Measurements from ENCODE around the gene MCL1.

The MCL1 gene

DNA sequence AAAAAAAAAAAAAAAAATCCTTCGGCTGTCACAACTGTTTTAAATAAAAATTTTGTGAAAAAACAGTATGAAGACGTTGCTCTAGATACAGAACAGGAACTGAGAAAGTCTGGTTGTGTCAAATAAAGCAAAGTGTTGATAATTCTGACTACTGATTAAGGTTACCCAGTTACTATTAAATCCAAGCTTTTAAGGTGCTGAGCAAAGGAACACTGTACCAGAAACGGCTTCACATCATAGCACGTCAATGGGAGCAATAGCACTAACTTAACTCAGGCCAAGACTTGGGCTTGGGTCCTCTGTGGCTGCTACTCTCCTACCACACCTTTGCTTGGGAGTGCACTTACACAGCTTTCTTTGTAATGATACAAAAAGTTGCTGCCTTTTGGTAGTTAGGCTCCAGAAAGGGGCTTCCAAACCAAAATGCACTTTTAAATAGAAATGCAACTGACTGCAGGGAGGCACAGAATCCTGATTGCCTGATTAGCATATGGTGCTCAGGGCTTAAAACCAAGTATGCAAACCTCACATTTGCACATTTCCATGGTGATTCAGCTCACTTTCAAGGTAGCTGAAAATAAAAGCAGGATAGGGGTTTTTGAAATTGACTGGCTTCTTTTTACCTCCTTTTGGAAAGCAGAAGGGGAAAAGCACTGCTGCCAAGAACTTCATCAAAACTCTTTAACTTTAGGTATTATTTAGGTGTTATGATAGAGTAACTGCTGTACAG, 6.3 kb downstream of the MCL1 start:
- TF ChIP-seq, protein P1, sequence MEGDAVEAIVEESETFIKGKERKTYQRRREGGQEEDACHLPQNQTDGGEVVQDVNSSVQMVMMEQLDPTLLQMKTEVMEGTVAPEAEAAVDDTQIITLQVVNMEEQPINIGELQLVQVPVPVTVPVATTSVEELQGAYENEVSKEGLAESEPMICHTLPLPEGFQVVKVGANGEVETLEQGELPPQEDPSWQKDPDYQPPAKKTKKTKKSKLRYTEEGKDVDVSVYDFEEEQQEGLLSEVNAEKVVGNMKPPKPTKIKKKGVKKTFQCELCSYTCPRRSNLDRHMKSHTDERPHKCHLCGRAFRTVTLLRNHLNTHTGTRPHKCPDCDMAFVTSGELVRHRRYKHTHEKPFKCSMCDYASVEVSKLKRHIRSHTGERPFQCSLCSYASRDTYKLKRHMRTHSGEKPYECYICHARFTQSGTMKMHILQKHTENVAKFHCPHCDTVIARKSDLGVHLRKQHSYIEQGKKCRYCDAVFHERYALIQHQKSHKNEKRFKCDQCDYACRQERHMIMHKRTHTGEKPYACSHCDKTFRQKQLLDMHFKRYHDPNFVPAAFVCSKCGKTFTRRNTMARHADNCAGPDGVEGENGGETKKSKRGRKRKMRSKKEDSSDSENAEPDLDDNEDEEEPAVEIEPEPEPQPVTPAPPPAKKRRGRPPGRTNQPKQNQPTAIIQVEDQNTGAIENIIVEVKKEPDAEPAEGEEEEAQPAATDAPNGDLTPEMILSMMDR (IDR thresholded peaks at IDR 0.05; ENCODE audit: insufficient read depth, low read depth, low read length, missing control alignments): no peak
- peak overlapping the region; percentile 95 for H3K4me3 ChIP-seq (ENCODE audit: low read depth, low read length)
- peak; percentile 57 for DNase-seq (ENCODE audit: low read depth)

DNA sequence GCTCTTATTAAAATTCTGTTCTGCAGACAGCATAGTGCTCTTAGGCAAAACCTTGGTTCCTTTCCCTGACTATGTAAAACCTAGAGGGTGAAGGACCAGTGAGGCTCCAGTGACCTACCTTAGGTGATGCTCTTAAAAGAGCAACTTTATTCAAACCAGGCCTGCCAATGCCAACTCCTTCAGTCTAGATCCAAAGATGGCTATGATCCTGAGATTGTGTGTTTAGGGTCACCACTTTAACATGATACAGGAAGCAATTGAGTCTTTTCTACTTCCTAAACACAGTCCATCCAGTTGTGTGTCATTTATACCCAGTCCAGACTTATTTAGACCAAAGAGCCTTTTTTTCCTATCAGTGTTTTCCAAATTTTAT, 10.8 kb downstream of the MCL1 start:
- TF ChIP-seq, protein P1 (IDR thresholded peaks at IDR 0.05; ENCODE audit: insufficient read depth, low read depth, low read length, missing control alignments): no peak
- DNase-seq (ENCODE audit: low read depth): peak; percentile 65

DNA sequence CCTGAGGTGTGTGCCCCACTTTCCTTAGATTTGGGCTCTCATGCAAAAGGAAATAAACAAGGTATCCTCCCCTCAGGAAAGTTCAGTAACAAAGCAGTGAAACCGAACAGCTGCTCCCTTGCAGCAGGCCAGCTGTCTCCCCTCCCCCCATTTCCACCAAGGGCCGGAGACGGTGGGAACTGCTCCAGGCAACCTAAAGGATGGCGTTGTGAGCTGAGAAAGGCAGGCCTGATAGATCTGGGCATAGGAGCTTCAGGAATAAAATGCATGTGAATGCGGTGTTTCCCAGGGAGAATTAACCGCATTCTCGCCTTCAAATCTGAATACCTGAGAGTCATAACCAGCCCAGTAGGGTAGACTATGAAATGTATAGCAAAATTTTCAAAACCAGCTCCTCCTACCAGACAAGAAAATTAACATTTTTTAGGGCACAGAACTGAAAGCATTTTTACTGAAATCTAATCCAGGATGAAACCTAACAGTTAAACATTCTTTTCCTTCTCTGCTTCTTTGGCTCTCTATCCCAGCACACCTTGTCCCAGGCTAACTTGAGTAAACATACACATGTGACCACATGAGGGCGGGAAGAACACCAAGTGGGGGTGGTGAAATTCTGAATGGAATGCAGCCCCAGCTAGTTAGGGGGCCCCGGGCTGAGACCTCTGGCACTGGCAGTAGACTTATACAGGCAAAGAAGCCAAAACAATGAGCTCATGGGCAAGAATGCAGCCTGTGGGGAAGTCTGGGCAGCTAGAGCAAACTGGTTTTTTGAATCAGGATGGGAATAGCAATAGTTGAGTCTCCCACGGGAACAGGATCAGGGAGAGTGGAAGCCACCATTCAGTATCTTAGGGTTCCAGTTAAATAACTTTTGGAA, 11.5 kb downstream of the MCL1 start:
- TF ChIP-seq, protein P1 (IDR thresholded peaks at IDR 0.05; ENCODE audit: insufficient read depth, low read depth, low read length, missing control alignments): no peak
- DNase-seq (ENCODE audit: low read depth): peak; percentile 88
- peak overlapping the region; percentile 26 for H3K4me3 ChIP-seq (ENCODE audit: low read depth, low read length)

More for the DNA sequence above, 10.8 kb downstream of the MCL1 start:
- H3K4me3 ChIP-seq (ENCODE audit: low read depth, low read length): peak overlapping the region; percentile 26

DNA sequence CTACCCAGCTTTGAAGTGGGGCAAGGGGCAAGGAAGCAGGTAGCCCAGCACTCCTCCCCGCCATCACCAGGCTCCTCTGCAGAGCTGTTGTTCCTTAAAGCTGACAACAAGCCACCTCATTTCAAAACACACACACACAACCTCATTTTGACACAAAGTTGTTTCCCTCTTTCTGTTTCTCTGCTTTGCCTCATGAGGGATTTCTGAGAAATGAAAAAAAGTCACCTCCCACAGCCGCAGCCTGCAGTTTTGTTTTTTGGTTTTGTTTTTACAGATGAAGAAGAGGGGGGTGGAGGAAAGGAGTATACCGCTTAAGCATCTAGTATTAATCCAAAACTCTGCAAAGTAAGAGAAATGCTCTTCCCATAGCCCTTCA, 12.1 kb downstream of the MCL1 start:
- TF ChIP-seq, protein P1 (IDR thresholded peaks at IDR 0.05; ENCODE audit: insufficient read depth, low read depth, low read length, missing control alignments): no peak
- peak; percentile 96 for DNase-seq (ENCODE audit: low read depth)
- H3K4me3 ChIP-seq (ENCODE audit: low read depth, low read length): peak overlapping the region; percentile 26

DNA sequence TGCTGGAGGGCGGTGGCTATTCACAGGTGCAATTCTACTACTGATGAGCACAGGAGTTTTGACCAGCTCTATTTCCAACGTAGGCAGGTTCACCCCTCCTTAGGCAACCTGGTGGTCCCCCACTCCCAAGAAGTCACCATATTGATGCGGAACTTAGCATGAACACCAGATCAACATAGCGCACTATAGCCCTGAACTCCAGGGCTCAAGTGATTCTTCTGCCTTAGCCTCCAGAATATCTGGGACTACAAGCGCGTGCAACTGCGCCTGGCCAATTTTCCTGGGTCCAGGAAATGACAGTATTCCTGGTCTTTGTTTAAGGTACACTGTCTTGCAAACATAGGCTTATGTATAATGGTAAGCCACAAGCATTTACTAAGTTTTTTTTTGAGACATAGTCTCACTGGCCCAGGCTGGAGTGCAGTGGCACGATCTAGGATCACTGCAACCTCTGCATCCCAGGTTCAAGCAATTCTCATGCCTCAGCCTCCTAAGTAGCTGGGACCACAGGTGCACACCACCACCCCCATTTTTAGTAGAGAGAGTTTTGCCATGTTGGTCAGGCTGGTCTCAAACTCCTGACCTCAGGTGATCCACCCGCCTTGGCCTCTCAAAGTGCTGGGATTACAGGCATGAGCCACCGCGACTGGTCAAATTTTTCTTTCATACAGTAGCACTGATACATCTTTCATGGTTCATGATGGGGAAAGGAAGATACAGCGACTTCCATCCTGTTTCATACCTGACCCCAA, 12.6 kb downstream of the MCL1 start:
- DNase-seq (ENCODE audit: low read depth): peak; percentile 24
- peak overlapping the region; percentile 1 for H3K4me3 ChIP-seq (ENCODE audit: low read depth, low read length)

DNA sequence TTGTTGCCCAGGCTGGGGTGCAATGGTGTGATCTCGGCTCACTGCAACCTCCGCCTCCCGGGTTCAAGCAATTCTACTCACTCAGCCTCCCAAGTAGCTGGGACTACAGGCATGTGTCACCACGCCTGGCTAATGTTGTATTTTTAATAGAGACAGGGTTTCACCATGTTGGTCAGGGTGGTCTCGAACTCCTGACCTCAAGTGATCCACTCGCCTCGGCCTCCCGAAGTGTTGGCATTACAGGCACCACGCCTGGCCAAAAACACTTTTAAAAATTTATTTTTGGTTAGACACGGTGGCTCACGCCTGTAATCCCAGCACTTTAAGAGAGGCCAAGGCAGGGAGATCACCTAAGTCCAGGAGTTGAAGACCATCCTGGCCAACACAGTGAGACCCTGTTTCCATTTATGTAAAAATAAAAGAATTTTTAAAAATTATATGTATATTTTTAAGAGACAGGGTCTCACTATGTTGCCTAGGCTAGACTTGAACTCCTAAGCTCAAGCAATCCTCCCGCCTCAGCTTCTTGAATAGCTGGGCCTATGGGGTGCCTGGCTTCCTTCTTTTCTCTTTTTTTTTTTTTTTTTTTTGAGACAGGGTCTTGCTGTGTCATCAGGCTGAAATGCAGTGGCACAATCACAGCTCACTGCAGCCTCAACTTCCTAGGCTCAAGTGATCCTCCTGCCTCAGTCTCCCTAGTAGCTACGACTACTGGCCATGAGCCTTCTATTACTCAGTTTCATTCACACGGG, 14.0 kb downstream of the MCL1 start:
- DNase-seq (ENCODE audit: low read depth): peak; percentile 29
- H3K4me3 ChIP-seq (ENCODE audit: low read depth, low read length): peak overlapping the region; percentile 21; the same call in 1 of the 2 replicates

More for the DNA sequence above, 12.6 kb downstream of the MCL1 start:
- TF ChIP-seq, protein P1 (IDR thresholded peaks at IDR 0.05; ENCODE audit: insufficient read depth, low read depth, low read length, missing control alignments): no peak
